Erythroblast (primary cell): ENCODE measurements around the gene ZNF469.

Source experiments
- GATA1 ChIP-seq: IDR thresholded peaks from 2 replicates; pipeline ENCODE4 v1.6.1; 2011; ENCODE audit warnings: low read depth, mild to moderate bottlenecking, control low read depth, low read length, moderate library complexity
- POLR2A ChIP-seq: IDR thresholded peaks from 2 replicates; pipeline ENCODE4 v1.6.1; 2011; ENCODE audit warnings: mild to moderate bottlenecking, low read length

- TF ChIP-seq POLR2A, result no peak
- no peak for TF ChIP-seq GATA1
These were observed 48.9 kb downstream of the ZNF469 start for GRCh38 chr16:88431651-88432050.
